Panc1 (cell line): ENCODE results near the gene PEX5.

Experiments used
- POLR2AphosphoS5 ChIP-seq: IDR thresholded peaks from 2 replicates; pipeline ENCODE4 v1.6.1; 2012; ENCODE audit warnings: mild to moderate bottlenecking, low read depth, low read length, moderate library complexity
- SIN3A ChIP-seq: IDR thresholded peaks from 2 replicates; pipeline ENCODE4 v1.6.1; 2012; ENCODE audit warnings: low read depth, mild to moderate bottlenecking, low read length, moderate library complexity, borderline replicate concordance; ENCODE audit not compliant: insufficient read depth
- TCF7L2 ChIP-seq: IDR thresholded peaks from 2 replicates; pipeline ENCODE4 v1.6.1; 2011; ENCODE audit warnings: mild to moderate bottlenecking, low read depth, low read length, inconsistent platforms
- TF ChIP-seq, protein P1 (sequence below): fragments of 450-650 bp; IDR thresholded peaks from 2 replicates; pipeline ENCODE4 v1.5.1; 2017; ENCODE audit warnings: mild to moderate bottlenecking
- TF ChIP-seq, protein P2 (sequence below), 2 experiments: IDR thresholded peaks; 2 replicates each; pipeline ENCODE4 v1.6.1; 2011 to 2012; ENCODE audit warnings: low read depth in 2 of 2, control low read depth in 1 of 2, low read length in 1 of 2, mild to moderate bottlenecking in 1 of 2, moderate library complexity in 1 of 2; ENCODE audit not compliant: insufficient read depth in 1 of 2

DNA sequence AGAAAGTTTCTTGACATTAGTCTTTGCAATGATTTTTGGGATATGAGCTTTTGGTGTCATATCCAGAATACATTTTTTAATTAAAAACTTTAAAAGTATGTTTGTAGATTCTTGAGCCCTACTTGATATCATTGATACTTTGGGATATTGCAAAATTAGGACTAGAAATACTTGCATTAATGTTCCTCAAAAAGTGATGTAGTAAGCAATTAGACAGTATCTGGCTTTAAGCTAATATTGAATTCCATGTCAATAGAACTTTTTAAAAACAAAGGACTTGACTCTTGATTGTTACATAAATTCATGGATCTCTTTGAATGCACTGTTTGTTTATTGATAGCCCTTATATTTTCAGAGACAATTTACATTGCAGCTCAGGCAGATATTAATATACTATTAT is 15.6 kb downstream of the PEX5 start:
- TF ChIP-seq, protein P1, sequence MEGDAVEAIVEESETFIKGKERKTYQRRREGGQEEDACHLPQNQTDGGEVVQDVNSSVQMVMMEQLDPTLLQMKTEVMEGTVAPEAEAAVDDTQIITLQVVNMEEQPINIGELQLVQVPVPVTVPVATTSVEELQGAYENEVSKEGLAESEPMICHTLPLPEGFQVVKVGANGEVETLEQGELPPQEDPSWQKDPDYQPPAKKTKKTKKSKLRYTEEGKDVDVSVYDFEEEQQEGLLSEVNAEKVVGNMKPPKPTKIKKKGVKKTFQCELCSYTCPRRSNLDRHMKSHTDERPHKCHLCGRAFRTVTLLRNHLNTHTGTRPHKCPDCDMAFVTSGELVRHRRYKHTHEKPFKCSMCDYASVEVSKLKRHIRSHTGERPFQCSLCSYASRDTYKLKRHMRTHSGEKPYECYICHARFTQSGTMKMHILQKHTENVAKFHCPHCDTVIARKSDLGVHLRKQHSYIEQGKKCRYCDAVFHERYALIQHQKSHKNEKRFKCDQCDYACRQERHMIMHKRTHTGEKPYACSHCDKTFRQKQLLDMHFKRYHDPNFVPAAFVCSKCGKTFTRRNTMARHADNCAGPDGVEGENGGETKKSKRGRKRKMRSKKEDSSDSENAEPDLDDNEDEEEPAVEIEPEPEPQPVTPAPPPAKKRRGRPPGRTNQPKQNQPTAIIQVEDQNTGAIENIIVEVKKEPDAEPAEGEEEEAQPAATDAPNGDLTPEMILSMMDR = no peak
- TF ChIP-seq, protein P2, sequence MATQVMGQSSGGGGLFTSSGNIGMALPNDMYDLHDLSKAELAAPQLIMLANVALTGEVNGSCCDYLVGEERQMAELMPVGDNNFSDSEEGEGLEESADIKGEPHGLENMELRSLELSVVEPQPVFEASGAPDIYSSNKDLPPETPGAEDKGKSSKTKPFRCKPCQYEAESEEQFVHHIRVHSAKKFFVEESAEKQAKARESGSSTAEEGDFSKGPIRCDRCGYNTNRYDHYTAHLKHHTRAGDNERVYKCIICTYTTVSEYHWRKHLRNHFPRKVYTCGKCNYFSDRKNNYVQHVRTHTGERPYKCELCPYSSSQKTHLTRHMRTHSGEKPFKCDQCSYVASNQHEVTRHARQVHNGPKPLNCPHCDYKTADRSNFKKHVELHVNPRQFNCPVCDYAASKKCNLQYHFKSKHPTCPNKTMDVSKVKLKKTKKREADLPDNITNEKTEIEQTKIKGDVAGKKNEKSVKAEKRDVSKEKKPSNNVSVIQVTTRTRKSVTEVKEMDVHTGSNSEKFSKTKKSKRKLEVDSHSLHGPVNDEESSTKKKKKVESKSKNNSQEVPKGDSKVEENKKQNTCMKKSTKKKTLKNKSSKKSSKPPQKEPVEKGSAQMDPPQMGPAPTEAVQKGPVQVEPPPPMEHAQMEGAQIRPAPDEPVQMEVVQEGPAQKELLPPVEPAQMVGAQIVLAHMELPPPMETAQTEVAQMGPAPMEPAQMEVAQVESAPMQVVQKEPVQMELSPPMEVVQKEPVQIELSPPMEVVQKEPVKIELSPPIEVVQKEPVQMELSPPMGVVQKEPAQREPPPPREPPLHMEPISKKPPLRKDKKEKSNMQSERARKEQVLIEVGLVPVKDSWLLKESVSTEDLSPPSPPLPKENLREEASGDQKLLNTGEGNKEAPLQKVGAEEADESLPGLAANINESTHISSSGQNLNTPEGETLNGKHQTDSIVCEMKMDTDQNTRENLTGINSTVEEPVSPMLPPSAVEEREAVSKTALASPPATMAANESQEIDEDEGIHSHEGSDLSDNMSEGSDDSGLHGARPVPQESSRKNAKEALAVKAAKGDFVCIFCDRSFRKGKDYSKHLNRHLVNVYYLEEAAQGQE (IDR thresholded peaks at IDR 0.05; ENCODE audit: insufficient read depth in 1 of 2, low read depth in 2 of 2, low read length in 1 of 2) = no peak
- TF ChIP-seq POLR2AphosphoS5 = no peak
- no peak for TF ChIP-seq TCF7L2
- TF ChIP-seq SIN3A = no peak
